ENCODE data around the gene HSPG2. TPM values are rescaled to one million over a fixed set of nuclear protein-coding genes. Genes with fewer than 3 reads are reported as not detected.

The HSPG2 gene
- total and polyA plus RNA-seq, 2 of the 13 experiments (the other 11 are each of a cell fraction or from before 2014, with no cell fraction given): 9.1 to 13.1 TPM

- TF ChIP-seq SNAPC5 (CRISPR knock-in tag; IDR thresholded peaks at IDR 0.05; ENCODE audit: borderline replicate concordance): no peak
- no peak for TF ChIP-seq ZBTB14 (CRISPR knock-in tag; IDR thresholded peaks at IDR 0.05)
- TF ChIP-seq ZNF776 (CRISPR knock-in tag; IDR thresholded peaks at IDR 0.05): no peak
- peak in 1 of 2 experiments; percentile 4; a peak in 2 of 4 replicates for TF ChIP-seq EP300 (IDR thresholded peaks at IDR 0.05; ENCODE audit: low read depth in 2 of 2, low read length in 2 of 2)
- TF ChIP-seq EP300 (CRISPR knock-in tag; IDR thresholded peaks at IDR 0.05; ENCODE audit: borderline replicate concordance): no peak
- TF ChIP-seq SIN3A (IDR thresholded peaks at IDR 0.05; ENCODE audit: borderline replicate concordance, low read depth, low read length): no peak
- no peak for TF ChIP-seq ZNF580 (CRISPR knock-in tag; IDR thresholded peaks at IDR 0.05; ENCODE audit: borderline replicate concordance, low read depth)
- TF ChIP-seq ZBTB39 (CRISPR knock-in tag; IDR thresholded peaks at IDR 0.05): no peak
- no peak for TF ChIP-seq ZKSCAN1 (IDR thresholded peaks at IDR 0.05; ENCODE audit: low read length)
- no peak for TF ChIP-seq CENPX (CRISPR knock-in tag; IDR thresholded peaks at IDR 0.05)
- TF ChIP-seq SALL1 (CRISPR knock-in tag; IDR thresholded peaks at IDR 0.05): peak; percentile 61
- TF ChIP-seq ZNF790 (CRISPR knock-in tag; IDR thresholded peaks at IDR 0.05; ENCODE audit: borderline replicate concordance): no peak
- no peak for TF ChIP-seq ZNF331 (CRISPR knock-in tag; IDR thresholded peaks at IDR 0.05)
- no peak for TF ChIP-seq BCL6 (CRISPR knock-in tag; IDR thresholded peaks at IDR 0.05)
- no peak for TF ChIP-seq ZNF550 (CRISPR knock-in tag; IDR thresholded peaks at IDR 0.05; ENCODE audit: borderline replicate concordance)
- TF ChIP-seq ZNF782 (CRISPR knock-in tag; IDR thresholded peaks at IDR 0.05; ENCODE audit: borderline replicate concordance): no peak
- TF ChIP-seq MYPOP (CRISPR knock-in tag; IDR thresholded peaks at IDR 0.05): no peak
- TF ChIP-seq ZNF205 (CRISPR knock-in tag; IDR thresholded peaks at IDR 0.05): no peak
- TF ChIP-seq KMT2A (CRISPR knock-in tag; IDR thresholded peaks at IDR 0.05): no peak
- TF ChIP-seq ZFX (CRISPR knock-in tag; IDR thresholded peaks at IDR 0.05; ENCODE audit: low read depth): peak; percentile 68
- no peak for TF ChIP-seq ZBTB44 (CRISPR knock-in tag; IDR thresholded peaks at IDR 0.05)
- TF ChIP-seq ZFP37 (CRISPR knock-in tag; IDR thresholded peaks at IDR 0.05; ENCODE audit: borderline replicate concordance): no peak
Measured at GRCh38 chr1:21937372-21938121, 437 bp upstream of the HSPG2 start (continued).
